ENCODE measurements around the gene GPC4. TPM values are rescaled to one million over a fixed set of nuclear protein-coding genes. Genes with fewer than 3 reads are reported as not detected.

Gene GPC4
- total RNA-seq, 1 experiment from 2014 or later, result 1.4 TPM

DNA sequence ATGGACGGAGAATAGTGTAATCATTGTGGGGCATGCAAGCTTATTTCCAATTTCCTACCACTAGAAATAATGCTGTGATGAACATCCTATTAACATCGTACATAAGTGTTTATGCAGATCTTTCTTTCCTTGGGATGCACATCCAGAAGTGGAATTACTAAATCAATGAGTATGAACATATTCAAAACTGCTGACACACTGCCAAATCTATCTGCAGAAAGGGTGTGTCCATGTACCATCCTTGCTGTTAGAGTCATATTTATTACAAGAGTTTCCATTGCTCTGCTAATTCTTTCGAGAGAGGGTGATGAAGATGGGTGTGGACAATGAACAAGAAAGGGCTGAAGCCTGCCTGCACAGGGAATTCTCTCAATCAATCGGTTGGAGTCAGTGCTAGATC lies 82.6 kb downstream of the GPC4 start:
- H3K9me3 ChIP-seq (ENCODE audit: control insufficient read depth, insufficient read depth, low read depth, low read length), result no peaks in the 10 kb centered on the region
- ATAC-seq, result no peak
- no peak for DNase-seq (ENCODE audit: low read depth, low spot score)
- no peaks in the 10 kb centered on the region for H3K36me3 ChIP-seq (ENCODE audit: control insufficient read depth, insufficient read depth, low read length)
- no peaks in the 10 kb centered on the region for H3K4me1 ChIP-seq (ENCODE audit: control insufficient read depth, insufficient read depth, low read length)
- H3K4me3 ChIP-seq (ENCODE audit: low read depth in 2 of 2, low read length in 2 of 2), result no peak overlapping the region
- no peak overlapping the region for H3K27ac ChIP-seq (ENCODE audit: low read length)
- intact Hi-C loops (cut with micrococcal nuclease; ENCODE audit: unreplicated experiment) (no loop called here), in situ Hi-C loops (cut with HindIII; ENCODE audit: low pct_unique_long_range_greater_than_20kb, low sequenced_read_pairs) (no loop called here)
- no peak for TF ChIP-seq SIN3A (IDR thresholded peaks at IDR 0.05; ENCODE audit: borderline replicate concordance, insufficient read depth, low read depth, low read length)
- TF ChIP-seq TCF7L2 (IDR thresholded peaks at IDR 0.05; ENCODE audit: low read depth, low read length), result no peak
- TF ChIP-seq, protein P1, sequence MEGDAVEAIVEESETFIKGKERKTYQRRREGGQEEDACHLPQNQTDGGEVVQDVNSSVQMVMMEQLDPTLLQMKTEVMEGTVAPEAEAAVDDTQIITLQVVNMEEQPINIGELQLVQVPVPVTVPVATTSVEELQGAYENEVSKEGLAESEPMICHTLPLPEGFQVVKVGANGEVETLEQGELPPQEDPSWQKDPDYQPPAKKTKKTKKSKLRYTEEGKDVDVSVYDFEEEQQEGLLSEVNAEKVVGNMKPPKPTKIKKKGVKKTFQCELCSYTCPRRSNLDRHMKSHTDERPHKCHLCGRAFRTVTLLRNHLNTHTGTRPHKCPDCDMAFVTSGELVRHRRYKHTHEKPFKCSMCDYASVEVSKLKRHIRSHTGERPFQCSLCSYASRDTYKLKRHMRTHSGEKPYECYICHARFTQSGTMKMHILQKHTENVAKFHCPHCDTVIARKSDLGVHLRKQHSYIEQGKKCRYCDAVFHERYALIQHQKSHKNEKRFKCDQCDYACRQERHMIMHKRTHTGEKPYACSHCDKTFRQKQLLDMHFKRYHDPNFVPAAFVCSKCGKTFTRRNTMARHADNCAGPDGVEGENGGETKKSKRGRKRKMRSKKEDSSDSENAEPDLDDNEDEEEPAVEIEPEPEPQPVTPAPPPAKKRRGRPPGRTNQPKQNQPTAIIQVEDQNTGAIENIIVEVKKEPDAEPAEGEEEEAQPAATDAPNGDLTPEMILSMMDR (IDR thresholded peaks at IDR 0.05), result no peak
- TF ChIP-seq, protein P2, sequence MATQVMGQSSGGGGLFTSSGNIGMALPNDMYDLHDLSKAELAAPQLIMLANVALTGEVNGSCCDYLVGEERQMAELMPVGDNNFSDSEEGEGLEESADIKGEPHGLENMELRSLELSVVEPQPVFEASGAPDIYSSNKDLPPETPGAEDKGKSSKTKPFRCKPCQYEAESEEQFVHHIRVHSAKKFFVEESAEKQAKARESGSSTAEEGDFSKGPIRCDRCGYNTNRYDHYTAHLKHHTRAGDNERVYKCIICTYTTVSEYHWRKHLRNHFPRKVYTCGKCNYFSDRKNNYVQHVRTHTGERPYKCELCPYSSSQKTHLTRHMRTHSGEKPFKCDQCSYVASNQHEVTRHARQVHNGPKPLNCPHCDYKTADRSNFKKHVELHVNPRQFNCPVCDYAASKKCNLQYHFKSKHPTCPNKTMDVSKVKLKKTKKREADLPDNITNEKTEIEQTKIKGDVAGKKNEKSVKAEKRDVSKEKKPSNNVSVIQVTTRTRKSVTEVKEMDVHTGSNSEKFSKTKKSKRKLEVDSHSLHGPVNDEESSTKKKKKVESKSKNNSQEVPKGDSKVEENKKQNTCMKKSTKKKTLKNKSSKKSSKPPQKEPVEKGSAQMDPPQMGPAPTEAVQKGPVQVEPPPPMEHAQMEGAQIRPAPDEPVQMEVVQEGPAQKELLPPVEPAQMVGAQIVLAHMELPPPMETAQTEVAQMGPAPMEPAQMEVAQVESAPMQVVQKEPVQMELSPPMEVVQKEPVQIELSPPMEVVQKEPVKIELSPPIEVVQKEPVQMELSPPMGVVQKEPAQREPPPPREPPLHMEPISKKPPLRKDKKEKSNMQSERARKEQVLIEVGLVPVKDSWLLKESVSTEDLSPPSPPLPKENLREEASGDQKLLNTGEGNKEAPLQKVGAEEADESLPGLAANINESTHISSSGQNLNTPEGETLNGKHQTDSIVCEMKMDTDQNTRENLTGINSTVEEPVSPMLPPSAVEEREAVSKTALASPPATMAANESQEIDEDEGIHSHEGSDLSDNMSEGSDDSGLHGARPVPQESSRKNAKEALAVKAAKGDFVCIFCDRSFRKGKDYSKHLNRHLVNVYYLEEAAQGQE (IDR thresholded peaks at IDR 0.05; ENCODE audit: insufficient read depth in 1 of 2, low read depth in 2 of 2, low read length in 1 of 2), result no peak
- TF ChIP-seq POLR2AphosphoS5 (IDR thresholded peaks at IDR 0.05; ENCODE audit: low read depth, low read length), result no peak
- ChIA-PET CTCF (no interaction called here), POLR2A (no interaction called here)
- no TSS peak for BruUV-seq (replicated peaks)
- no peaks in the 10 kb centered on the region for H3K27me3 ChIP-seq (ENCODE audit: control insufficient read depth, insufficient read depth, low read length)

DNA sequence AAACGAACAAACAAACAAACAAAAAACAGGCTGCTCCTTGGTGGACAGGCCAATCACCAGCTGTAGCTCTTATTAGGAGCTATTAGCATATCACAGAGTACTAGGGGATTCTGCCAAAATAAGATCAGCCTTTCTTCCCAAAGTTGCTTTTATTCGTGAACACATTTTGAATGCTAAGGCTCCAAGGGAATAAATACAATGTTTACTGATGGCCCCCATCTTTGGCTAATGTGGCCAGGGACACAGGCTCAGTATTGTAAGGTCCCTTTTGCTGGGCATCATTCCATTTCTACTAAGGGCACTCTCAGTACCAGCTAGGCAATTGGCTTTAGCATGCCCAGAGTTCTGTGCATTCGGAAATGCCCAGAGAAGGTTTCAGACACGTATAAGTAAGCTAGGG lies 84.3 kb downstream of the GPC4 start:
- no peak for DNase-seq (ENCODE audit: low read depth, low spot score)
- no peaks in the 10 kb centered on the region for H3K36me3 ChIP-seq (ENCODE audit: control insufficient read depth, insufficient read depth, low read length)
- H3K4me1 ChIP-seq (ENCODE audit: control insufficient read depth, insufficient read depth, low read length), result no peaks in the 10 kb centered on the region
- no peaks in the 10 kb centered on the region for H3K9me3 ChIP-seq (ENCODE audit: control insufficient read depth, insufficient read depth, low read depth, low read length)
- H3K27ac ChIP-seq (ENCODE audit: low read length), result no peak overlapping the region
- BruUV-seq (replicated peaks), result no TSS peak
- ChIA-PET CTCF (no interaction called here), POLR2A (no interaction called here)
- no peaks in the 10 kb centered on the region for H3K27me3 ChIP-seq (ENCODE audit: control insufficient read depth, insufficient read depth, low read length)
- no peak for ATAC-seq
- no peak for TF ChIP-seq POLR2AphosphoS5 (IDR thresholded peaks at IDR 0.05; ENCODE audit: low read depth, low read length)
- no peak for TF ChIP-seq SIN3A (IDR thresholded peaks at IDR 0.05; ENCODE audit: borderline replicate concordance, insufficient read depth, low read depth, low read length)
- TF ChIP-seq, protein P1 (IDR thresholded peaks at IDR 0.05), result no peak
- TF ChIP-seq, protein P2 (IDR thresholded peaks at IDR 0.05; ENCODE audit: insufficient read depth in 1 of 2, low read depth in 2 of 2, low read length in 1 of 2), result no peak
- TF ChIP-seq TCF7L2 (IDR thresholded peaks at IDR 0.05; ENCODE audit: low read depth, low read length), result no peak
- intact Hi-C loops (cut with micrococcal nuclease; ENCODE audit: unreplicated experiment) (no loop called here), in situ Hi-C loops (cut with HindIII; ENCODE audit: low pct_unique_long_range_greater_than_20kb, low sequenced_read_pairs) (no loop called here)
- no peak overlapping the region for H3K4me3 ChIP-seq (ENCODE audit: low read depth in 2 of 2, low read length in 2 of 2)
